SKM-1 treated with dmso at 0.1 percent for 144 hours (cell line): ENCODE data around the gene MEX3D.
"Not testable (repeated sequence)": the region's sequence is repeated elsewhere in the genome, so short reads cannot be mapped to it uniquely, and the experiment has no call there.

Source experiments
- DNase-seq: peaks from one replicate; lab custom pipeline; 2025; ENCODE audit not compliant: unreplicated experiment; lab: John Stamatoyannopoulos, UW

MEX3D gene

DNA sequence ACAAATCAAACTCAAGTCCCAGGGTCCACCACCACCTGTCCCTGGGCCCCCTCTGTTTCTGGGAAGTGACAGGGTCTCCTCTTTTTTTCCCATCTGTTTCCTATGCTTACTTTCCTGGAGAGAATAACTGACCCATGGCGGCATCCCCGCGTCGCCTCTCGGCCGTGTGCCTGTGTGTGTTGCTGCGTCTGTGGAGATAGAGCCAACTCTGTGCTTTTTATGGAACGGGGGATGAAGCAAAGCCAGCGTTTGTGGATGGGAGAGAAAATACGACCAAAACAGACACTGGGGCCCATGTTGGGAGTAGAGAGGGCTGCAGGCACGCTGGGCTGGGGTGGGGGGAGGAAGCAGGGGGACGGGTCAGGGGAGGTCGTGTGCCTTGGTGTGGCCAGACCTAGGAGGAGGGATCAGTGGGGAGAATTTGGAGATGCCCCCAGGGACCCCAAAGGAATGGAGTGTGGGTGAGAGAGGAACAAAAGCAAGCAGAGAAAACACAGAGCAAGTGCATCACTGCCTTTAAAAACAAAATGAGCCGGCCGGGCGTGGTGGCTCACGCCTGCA, 27.7 kb downstream of the MEX3D start:
- no peak for DNase-seq

DNA sequence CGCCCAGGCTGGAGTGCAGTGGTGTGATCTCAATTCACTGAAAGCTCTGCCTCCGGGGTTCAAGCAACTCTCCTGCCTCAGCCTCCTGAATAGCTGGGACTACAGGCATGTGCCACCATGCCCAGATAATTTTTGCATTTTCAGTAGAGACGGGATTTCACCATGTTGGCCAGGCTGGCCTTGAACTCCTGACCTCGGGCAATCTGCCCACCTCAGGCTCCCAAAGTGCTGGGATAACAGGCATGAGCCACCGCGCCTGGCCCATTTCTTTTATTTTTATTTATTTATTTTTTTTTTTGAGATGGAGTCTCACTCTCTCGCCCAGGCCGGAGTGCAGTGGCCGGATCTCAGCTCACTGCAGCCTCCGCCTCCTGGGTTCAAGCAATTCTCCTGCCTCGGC, 28.4 kb downstream of the MEX3D start:
- DNase-seq = not testable (repeated sequence)

GRCh38 chr19:1538978-1539377, 29.1 kb downstream of the MEX3D start:
- no peak for DNase-seq

GRCh38 chr19:1535699-1536098, 32.4 kb downstream of the MEX3D start:
- DNase-seq = not testable (repeated sequence)

DNA sequence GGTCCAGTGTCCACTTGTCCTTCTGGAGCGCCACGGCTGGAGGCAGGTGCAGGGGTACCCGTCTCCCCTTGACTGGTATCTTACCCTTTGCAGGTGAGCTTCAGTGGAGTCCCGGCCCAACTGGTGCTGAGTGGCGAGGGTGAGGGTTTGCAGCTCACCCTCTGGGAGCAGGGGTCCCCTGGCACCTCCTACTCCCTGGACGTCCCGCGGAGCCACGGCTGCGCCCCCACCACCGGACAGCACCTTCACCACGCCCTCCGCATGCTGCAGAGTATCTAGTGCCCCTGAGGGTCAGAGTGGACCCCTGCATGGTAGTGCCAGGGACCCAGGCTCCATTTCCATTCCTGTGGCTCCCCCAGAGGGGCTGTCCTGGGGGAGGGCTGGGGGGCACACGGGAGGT, 33.2 kb downstream of the MEX3D start:
- no peak for DNase-seq

- DNase-seq = no peak
These were observed 34.5 kb downstream of the MEX3D start for GRCh38 chr19:1533510-1534150.

- no peak for DNase-seq
These were observed 36.1 kb downstream of the MEX3D start for GRCh38 chr19:1532003-1532402.

DNA sequence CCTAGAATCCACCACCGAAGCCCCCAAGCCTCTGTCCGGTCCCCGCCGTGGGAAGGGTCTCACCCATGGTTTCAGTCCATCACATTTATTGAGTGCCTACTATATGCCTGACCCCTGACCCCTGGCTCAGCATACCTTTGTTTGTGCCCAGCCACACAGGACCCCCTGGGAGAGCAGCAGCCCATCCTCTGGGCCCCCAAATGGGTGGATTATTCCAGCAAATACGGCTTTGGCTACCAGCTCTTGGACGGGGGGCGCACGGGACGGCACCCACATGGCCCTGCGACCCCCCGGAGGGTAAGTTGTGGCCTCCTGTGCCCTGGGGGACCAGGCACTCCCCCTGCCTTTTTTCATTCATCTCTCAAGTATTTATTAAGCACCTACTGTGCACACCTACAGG, 36.5 kb downstream of the MEX3D start:
- DNase-seq = no peak

DNA sequence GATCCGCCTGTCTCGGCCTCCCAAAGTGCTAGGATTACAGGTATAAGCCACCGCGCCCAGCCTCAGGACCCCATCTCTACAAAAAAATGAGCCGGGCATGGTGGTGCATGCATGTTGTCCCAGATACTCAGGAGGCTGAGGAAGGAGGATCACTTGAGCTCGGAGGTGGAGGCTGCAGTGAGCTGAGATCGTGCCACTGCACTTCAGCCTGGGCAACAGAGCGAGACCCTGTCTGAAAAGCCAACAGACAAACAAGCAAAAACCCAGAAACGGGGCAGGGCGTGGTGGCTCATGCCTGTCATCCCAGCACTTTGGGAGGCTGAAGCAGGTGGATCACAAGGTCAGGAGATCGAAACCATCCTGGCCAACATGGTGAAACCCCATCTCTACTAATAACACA, 37.3 kb downstream of the MEX3D start:
- DNase-seq = not testable (repeated sequence)

DNA sequence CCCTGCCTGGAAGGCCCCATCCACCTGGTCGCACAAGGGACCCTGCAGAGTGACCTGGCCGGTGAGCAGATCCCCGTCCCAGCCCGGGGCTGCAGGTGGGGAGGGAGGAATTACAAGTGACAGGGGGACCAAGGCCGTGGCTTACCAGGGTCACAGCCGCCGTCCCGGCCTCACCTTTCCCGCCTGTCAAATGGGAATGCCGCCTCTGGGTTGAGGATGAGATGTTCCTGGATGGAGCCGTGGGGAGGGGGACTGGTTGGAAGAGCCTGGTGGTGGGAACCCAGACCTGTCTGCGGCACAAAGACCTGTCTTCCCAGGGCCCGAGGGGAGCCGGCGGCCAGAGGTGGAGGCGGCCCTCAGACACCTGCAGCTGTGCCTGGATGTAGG, 38.7 kb downstream of the MEX3D start:
- no peak for DNase-seq

- no peak for DNase-seq
These were observed 39.3 kb downstream of the MEX3D start for GRCh38 chr19:1528596-1529429.

- no peak for DNase-seq
These were observed 40.3 kb downstream of the MEX3D start for GRCh38 chr19:1527650-1528309.

DNA sequence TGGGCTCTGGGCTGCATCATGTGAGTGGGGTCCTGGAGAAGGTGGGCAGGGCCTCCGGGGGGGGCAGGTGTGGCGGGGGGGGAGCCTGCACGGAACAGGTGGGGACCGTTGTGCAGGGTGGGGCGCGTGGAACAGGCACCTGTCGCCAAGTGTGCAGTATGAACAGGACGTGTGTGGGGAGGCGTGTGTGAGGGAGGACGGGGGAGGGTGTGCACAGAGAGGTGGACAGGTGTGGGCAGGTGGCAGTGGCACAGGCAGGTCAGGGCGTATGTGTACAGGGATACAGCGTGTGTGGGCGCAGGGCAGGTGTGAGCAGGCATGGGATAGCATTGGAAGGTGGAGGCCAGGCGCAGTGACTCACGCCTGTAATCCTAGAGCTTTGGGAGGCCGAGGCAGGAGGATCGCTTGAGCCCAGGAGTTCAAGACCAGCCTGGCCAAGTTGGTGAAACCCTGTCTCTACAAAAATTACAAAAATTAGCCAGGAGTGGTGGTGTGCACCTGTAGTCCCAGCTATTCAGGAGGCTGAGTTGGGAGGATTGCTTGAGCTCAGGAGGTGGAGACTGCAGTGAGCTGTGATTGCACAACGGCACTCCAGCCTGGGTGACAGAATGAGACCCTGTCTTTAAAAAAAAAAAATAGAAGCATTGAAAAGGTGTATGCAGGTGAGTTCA, 41.0 kb downstream of the MEX3D start:
- no peak for DNase-seq

- no peak for DNase-seq
These were observed 41.9 kb downstream of the MEX3D start for GRCh38 chr19:1526066-1526778.

DNA sequence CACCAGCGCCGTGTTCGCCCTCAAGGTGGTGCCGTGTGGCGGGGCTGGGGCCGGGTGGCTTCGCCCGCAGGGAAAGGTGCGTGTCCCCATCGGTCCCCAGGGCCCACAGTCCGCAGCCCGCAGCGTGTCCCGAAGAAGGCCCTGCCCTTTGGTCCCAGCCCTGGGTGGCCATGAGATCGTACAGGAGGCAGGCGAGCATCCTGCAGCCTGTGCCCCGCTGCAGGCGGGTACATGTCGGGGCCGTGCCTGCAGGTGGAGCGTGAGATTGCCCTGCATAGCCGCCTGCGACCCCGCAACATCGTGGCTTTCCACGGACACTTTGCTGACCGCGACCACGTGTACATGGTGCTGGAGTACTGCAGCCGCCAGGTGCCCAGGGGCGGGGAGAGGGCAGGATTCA, 42.8 kb downstream of the MEX3D start:
- no peak for DNase-seq

DNA sequence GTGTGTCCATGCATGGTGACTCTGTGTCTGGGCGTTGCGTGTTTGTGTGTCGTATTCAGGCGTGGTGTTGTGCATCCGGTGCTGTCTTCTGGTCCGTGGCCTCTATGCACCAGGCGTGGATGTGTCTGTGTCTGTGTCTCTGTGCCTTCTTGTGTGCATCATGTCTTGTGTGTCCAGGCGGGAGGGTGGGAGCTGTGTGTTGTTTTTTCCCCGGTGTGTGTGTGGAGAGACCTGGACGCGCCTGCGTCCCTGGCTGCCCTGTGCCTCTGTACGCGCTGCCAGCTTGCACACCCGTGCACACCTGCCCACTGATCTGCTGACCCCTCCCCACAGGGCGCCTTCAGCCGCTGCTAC, 43.2 kb downstream of the MEX3D start:
- no peak for DNase-seq

DNA sequence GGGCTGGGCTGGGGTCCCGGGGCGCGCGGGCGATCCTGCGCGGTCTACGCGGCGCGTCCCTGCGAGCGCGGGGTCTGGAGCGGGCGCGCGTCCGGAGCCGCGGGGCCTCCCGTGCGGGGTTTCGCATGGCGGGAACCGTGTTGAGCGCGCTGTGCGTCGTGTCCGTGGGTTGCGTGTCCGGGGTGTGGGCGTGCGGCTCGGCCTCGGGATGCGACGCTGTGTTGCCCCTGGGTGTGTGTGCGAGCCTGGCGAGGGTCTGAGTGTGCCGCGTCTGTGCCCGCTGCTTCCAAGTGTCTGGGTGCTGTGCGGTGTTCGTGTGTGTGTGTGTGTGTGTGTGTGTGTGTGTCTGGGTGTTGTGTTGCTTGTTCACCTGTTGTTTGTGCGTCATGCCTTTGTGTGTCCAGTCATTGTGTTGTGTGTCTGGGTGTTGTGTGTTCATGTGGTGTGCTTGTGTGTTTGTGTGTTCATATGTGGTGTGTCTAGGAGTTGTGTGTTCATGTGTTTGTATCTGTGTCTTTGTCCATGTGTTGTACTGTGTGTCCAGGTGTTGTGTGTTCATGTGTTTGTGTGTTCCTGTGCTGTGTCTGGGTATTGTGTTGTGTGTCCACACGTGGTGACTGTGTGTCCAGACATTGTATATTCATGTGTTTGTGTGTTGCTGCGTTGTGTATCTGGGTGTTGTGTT, 43.7 kb downstream of the MEX3D start:
- DNase-seq = no peak

GRCh38 chr19:1523412-1524286, 44.5 kb downstream of the MEX3D start, which contains the start of gene PLK5:
PLK5 (plus strand) TSS chr19:1524077; CDS start chr19:1526997, 2,920 bp downstream.
- DNase-seq = no peak

DNA sequence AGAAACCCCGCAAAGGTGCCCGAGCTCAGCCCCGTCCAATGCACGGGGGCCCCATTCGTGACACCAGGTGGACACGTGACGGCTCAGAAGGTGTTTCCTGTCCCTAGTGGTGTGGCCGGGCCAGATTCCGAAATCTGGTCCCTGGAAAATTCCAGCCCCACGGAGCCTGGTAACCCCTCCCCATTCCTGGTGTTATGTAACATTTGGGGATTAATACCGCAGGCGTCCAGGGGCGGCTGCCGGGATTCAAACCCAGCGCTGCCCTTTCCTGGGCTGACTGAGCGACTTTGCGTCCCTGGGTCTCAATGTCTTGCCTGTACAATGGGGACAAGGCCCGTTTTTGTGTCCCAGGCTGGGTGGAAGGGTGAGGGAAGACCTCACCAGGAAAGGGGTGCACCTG, 45.3 kb downstream of the MEX3D start:
- no peak for DNase-seq
